ENCODE results near the gene ZNF888.

DNA sequence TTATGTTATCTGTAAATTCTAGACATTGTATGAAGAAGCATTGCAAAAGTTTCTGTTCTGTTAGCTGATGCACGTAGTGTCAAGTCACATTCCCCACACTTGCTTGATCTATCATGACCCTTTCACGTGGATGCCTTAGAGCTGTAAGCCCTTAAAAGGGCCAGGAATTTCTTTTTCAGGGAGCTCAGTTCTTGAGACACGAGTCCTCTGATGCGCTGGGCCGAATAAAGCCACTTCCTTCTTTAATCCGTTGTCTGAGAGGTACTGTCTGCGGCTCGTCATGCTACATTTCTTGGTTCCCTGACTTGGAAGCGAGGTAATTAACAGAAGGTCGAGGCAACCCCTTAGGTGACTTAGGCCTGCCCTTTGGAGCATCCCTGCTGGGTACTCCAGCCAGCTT, 33.7 kb upstream of the ZNF888 start:
- TF ChIP-seq, protein P1, sequence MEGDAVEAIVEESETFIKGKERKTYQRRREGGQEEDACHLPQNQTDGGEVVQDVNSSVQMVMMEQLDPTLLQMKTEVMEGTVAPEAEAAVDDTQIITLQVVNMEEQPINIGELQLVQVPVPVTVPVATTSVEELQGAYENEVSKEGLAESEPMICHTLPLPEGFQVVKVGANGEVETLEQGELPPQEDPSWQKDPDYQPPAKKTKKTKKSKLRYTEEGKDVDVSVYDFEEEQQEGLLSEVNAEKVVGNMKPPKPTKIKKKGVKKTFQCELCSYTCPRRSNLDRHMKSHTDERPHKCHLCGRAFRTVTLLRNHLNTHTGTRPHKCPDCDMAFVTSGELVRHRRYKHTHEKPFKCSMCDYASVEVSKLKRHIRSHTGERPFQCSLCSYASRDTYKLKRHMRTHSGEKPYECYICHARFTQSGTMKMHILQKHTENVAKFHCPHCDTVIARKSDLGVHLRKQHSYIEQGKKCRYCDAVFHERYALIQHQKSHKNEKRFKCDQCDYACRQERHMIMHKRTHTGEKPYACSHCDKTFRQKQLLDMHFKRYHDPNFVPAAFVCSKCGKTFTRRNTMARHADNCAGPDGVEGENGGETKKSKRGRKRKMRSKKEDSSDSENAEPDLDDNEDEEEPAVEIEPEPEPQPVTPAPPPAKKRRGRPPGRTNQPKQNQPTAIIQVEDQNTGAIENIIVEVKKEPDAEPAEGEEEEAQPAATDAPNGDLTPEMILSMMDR (IDR thresholded peaks at IDR 0.05), result no peak
- TF ChIP-seq POLR2A (IDR thresholded peaks at IDR 0.05), result no peak

All from heart left ventricle (tissue), 13 donors.